Tibial nerve (tissue), 4 donors: ENCODE measurements around the gene PDSS2.

Source experiments
- EP300 ChIP-seq, 2 donors: sonication (generic); formaldehyde crosslinking; IDR thresholded peaks; one replicate each; pipeline ENCODE4 v1.6.1; 2017; ENCODE audit warnings: antibody characterized with exemption in 2 of 2, mild to moderate bottlenecking in 1 of 2
- POLR2A ChIP-seq, 2 donors: fragments of 450-650 bp; IDR thresholded peaks; one replicate each; pipeline ENCODE4 v1.6.1; 2017; ENCODE audit warnings: antibody characterized with exemption in 2 of 2, mild to moderate bottlenecking in 2 of 2, moderate library complexity in 2 of 2
- TF ChIP-seq, protein P1 (sequence below), 5 experiments: fragments of 200-600 bp in 3 of 5; fragments of 450-650 bp in 2 of 5; sonication (generic) in 3 of 5; IDR thresholded peaks; one replicate each; pipeline ENCODE4 v1.5.1; 2016 to 2019; ENCODE audit warnings: antibody characterized with exemption in 5 of 5, mild to moderate bottlenecking in 3 of 5, moderate library complexity in 2 of 5

DNA sequence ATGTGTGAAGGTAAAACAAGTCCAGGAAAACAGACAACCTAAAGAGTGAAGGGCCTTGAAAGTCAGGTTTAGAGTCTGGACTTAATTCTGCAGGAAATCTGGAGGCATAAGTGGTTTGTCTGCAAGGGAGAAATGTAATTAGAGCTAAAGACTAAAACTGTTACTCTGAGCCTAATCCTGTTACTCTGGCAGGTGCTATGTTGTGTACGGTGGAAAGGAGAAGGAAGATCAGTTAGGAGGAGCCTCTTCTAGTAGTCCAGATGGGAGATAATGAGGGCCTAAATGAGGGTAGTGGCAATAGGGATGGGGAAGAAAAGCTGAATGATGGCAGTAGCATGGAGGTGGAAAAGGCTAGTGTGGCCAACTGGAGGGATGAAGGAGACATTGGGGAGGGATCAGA, 118.5 kb downstream of the PDSS2 start:
- TF ChIP-seq POLR2A (IDR thresholded peaks at IDR 0.05) (no peak), EP300 (IDR thresholded peaks at IDR 0.05) (no peak)
- TF ChIP-seq, protein P1, sequence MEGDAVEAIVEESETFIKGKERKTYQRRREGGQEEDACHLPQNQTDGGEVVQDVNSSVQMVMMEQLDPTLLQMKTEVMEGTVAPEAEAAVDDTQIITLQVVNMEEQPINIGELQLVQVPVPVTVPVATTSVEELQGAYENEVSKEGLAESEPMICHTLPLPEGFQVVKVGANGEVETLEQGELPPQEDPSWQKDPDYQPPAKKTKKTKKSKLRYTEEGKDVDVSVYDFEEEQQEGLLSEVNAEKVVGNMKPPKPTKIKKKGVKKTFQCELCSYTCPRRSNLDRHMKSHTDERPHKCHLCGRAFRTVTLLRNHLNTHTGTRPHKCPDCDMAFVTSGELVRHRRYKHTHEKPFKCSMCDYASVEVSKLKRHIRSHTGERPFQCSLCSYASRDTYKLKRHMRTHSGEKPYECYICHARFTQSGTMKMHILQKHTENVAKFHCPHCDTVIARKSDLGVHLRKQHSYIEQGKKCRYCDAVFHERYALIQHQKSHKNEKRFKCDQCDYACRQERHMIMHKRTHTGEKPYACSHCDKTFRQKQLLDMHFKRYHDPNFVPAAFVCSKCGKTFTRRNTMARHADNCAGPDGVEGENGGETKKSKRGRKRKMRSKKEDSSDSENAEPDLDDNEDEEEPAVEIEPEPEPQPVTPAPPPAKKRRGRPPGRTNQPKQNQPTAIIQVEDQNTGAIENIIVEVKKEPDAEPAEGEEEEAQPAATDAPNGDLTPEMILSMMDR (IDR thresholded peaks at IDR 0.05) = no peak
